ENCODE measurements around the gene MTM1.

The MTM1 gene

GRCh38 chrX:150536455-150537116 lies 31.8 kb upstream of the MTM1 start:
- H3F3A ChIP-seq (ENCODE audit: insufficient read depth) = no peaks in the 10 kb centered on the region
- no peaks in the 10 kb centered on the region for H3K27me3 ChIP-seq (ENCODE audit: low read length)
- H3K9me3 ChIP-seq (ENCODE audit: insufficient read depth, low read length) = no peaks in the 10 kb centered on the region
- H3K36me3 ChIP-seq (ENCODE audit: low read length) = no peaks in the 10 kb centered on the region
- H3K9ac ChIP-seq (ENCODE audit: low read length) = no peak overlapping the region
- H3K27ac ChIP-seq (ENCODE audit: low read depth, low read length) = no peak overlapping the region
- H3K4me2 ChIP-seq (ENCODE audit: low read depth, low read length, poor library complexity, severe bottlenecking) = no peak overlapping the region
- H3K4me3 ChIP-seq (ENCODE audit: insufficient read depth, low read length, poor library complexity, severe bottlenecking) = no peak overlapping the region
- H4K20me1 ChIP-seq (ENCODE audit: low read depth, low read length) = no peaks in the 10 kb centered on the region
- no peaks in the 10 kb centered on the region for H3K9me2 ChIP-seq (replicated peaks; ENCODE audit: insufficient read depth, low read length)
- no peaks in the 10 kb centered on the region for H3K79me2 ChIP-seq (ENCODE audit: insufficient read depth, low read length)
- TF ChIP-seq EZH2phosphoT487 (conservative IDR thresholded peaks at IDR 0.05; ENCODE audit: low read length) = no peak
- TF ChIP-seq, protein P1, sequence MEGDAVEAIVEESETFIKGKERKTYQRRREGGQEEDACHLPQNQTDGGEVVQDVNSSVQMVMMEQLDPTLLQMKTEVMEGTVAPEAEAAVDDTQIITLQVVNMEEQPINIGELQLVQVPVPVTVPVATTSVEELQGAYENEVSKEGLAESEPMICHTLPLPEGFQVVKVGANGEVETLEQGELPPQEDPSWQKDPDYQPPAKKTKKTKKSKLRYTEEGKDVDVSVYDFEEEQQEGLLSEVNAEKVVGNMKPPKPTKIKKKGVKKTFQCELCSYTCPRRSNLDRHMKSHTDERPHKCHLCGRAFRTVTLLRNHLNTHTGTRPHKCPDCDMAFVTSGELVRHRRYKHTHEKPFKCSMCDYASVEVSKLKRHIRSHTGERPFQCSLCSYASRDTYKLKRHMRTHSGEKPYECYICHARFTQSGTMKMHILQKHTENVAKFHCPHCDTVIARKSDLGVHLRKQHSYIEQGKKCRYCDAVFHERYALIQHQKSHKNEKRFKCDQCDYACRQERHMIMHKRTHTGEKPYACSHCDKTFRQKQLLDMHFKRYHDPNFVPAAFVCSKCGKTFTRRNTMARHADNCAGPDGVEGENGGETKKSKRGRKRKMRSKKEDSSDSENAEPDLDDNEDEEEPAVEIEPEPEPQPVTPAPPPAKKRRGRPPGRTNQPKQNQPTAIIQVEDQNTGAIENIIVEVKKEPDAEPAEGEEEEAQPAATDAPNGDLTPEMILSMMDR (IDR thresholded peaks at IDR 0.05; ENCODE audit: insufficient read depth, low read length, poor library complexity, severe bottlenecking) = no peak
- H2AFZ ChIP-seq (ENCODE audit: low read depth, low read length, severe bottlenecking) = no peak overlapping the region

- Histone ChIP-seq H3K4me2 (ENCODE audit: low read depth, low read length, poor library complexity, severe bottlenecking) (no peak overlapping the region), H3K4me3 (ENCODE audit: insufficient read depth, low read length, poor library complexity, severe bottlenecking) (no peak overlapping the region), H3K36me3 (ENCODE audit: low read length) (no peaks in the 10 kb centered on the region), H3K9me2 (replicated peaks; ENCODE audit: insufficient read depth, low read length) (no peaks in the 10 kb centered on the region), H2AFZ (ENCODE audit: low read depth, low read length, severe bottlenecking) (no peak overlapping the region), H3K27ac (ENCODE audit: low read depth, low read length) (no peak overlapping the region), H3K27me3 (ENCODE audit: low read length) (no peaks in the 10 kb centered on the region), H3K9ac (ENCODE audit: low read length) (no peak overlapping the region), H3K9me3 (ENCODE audit: insufficient read depth, low read length) (no peaks in the 10 kb centered on the region), H3K79me2 (ENCODE audit: insufficient read depth, low read length) (no peaks in the 10 kb centered on the region), H3F3A (ENCODE audit: insufficient read depth) (no peaks in the 10 kb centered on the region), H4K20me1 (ENCODE audit: low read depth, low read length) (no peaks in the 10 kb centered on the region)
- TF ChIP-seq, protein P1 (IDR thresholded peaks at IDR 0.05; ENCODE audit: insufficient read depth, low read length, poor library complexity, severe bottlenecking) = no peak
- TF ChIP-seq EZH2phosphoT487 (conservative IDR thresholded peaks at IDR 0.05; ENCODE audit: low read length) = no peak
These were observed 30.6 kb upstream of the MTM1 start for GRCh38 chrX:150537851-150538250.

DNA sequence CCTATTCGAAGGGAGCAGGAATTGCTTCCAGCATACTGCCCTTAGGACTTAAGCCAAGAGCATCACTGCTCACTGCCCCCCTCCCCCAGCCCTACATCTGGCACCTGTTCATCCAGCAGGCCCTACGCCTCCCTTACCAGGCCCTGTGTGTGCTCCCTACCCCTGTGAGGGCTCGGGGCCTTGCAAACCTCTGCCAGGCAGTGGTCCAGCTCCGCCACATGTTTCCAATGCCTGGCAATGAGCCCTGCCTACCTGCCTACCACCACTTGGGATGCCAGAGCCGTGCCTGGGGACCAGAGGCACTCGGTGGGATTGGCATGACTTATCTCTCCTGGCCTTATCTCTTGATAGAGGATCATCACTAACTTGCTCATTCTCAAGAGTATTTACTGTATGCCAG lies 27.5 kb upstream of the MTM1 start:
- no peaks in the 10 kb centered on the region for H4K20me1 ChIP-seq (ENCODE audit: low read depth, low read length)
- no peak overlapping the region for H2AFZ ChIP-seq (ENCODE audit: low read depth, low read length, severe bottlenecking)
- H3K36me3 ChIP-seq (ENCODE audit: low read length) = no peaks in the 10 kb centered on the region

More for the DNA sequence above, 27.5 kb upstream of the MTM1 start:
- Histone ChIP-seq H3K9me2 (replicated peaks; ENCODE audit: insufficient read depth, low read length) (no peaks in the 10 kb centered on the region), H3K9ac (ENCODE audit: low read length) (no peak overlapping the region), H3K4me2 (ENCODE audit: low read depth, low read length, poor library complexity, severe bottlenecking) (no peak overlapping the region), H3K9me3 (ENCODE audit: insufficient read depth, low read length) (no peaks in the 10 kb centered on the region), H3K79me2 (ENCODE audit: insufficient read depth, low read length) (no peaks in the 10 kb centered on the region), H3K27me3 (ENCODE audit: low read length) (no peaks in the 10 kb centered on the region), H3F3A (ENCODE audit: insufficient read depth) (no peaks in the 10 kb centered on the region), H3K4me3 (ENCODE audit: insufficient read depth, low read length, poor library complexity, severe bottlenecking) (no peak overlapping the region), H3K27ac (ENCODE audit: low read depth, low read length) (no peak overlapping the region)
- TF ChIP-seq, protein P1 (IDR thresholded peaks at IDR 0.05; ENCODE audit: insufficient read depth, low read length, poor library complexity, severe bottlenecking) = no peak
- TF ChIP-seq EZH2phosphoT487 (conservative IDR thresholded peaks at IDR 0.05; ENCODE audit: low read length) = no peak

All from SU-DHL-6 (cell line).